Naive thymus-derived CD4-positive, alpha-beta T cell (primary cell): ENCODE data around the gene CALM3. TPM values are rescaled to one million over a fixed set of nuclear protein-coding genes. Genes with fewer than 3 reads are reported as not detected.

Experiments
- ATAC-seq: fragments of 150-1000 bp; cut with Tn5 transposase; 2 replicates; pipeline ENCODE4 v1.10.0; 2021; ENCODE audit warnings: mild to moderate bottlenecking, moderate library complexity
- CTCF ChIA-PET: fragments of 350-600 bp; sonication (Branson Sonifier 250); formaldehyde crosslinking; loops from one replicate; lab custom pipeline; 2021; ENCODE audit warnings: antibody characterized with exemption; lab: Charles Lee
- POLR2A ChIA-PET: fragments of 350-600 bp; sonication (Branson Sonifier 250); formaldehyde crosslinking; loops from one replicate; lab custom pipeline; 2021; ENCODE audit warnings: antibody characterized with exemption, inconsistent platforms; lab: Charles Lee
- DNase-seq, 9 donors: peaks; one replicate each; pipeline versions ENCODE4 v3.0.0 to v3.0.0-alpha.2; 2020 to 2022; ENCODE audit warnings: mixed read lengths in 1 of 9
- H3K27ac ChIP-seq: one replicate; pipeline ENCODE4 v1.7.0; 2013; ENCODE audit warnings: mild to moderate bottlenecking, low read depth, low read length, moderate library complexity
- H3K27me3 ChIP-seq, 2 donors: one replicate each; pipeline ENCODE4 v1.7.0; 2013; ENCODE audit warnings: low read length in 2 of 2, mild to moderate bottlenecking in 2 of 2, moderate library complexity in 2 of 2; ENCODE audit not compliant: control insufficient read depth in 2 of 2, insufficient read depth in 2 of 2
- H3K36me3 ChIP-seq, 3 experiments: 1 replicate in 2 of 3; 2 replicates in 1 of 3; pipeline ENCODE4 v1.7.0; 2013; ENCODE audit warnings: low read length in 3 of 3, mild to moderate bottlenecking in 3 of 3, moderate library complexity in 1 of 3; ENCODE audit not compliant: insufficient read depth in 3 of 3, control insufficient read depth in 2 of 3
- H3K4me1 ChIP-seq, 2 donors: one replicate each; pipeline ENCODE4 v1.7.0; 2013; ENCODE audit warnings: low read length in 2 of 2, mild to moderate bottlenecking in 2 of 2, moderate library complexity in 1 of 2; ENCODE audit not compliant: control insufficient read depth in 2 of 2, insufficient read depth in 2 of 2
- H3K4me3 ChIP-seq: 2 replicates; pipeline ENCODE4 v1.7.0; 2013; ENCODE audit warnings: mild to moderate bottlenecking, low read length
- H3K9me3 ChIP-seq, 3 experiments: 1 replicate in 2 of 3; 2 replicates in 1 of 3; pipeline ENCODE4 v1.7.0; 2013; ENCODE audit warnings: low read length in 3 of 3; ENCODE audit not compliant: control insufficient read depth in 2 of 3
- H3K27ac Mint-ChIP-seq, 9 donors: one replicate each; pipeline ENCODE4 v1.8.0; 2020 to 2022; ENCODE audit warnings: mixed read lengths in 9 of 9, mild to moderate bottlenecking in 8 of 9, moderate library complexity in 5 of 9, inconsistent platforms in 2 of 9
- H3K27me3 Mint-ChIP-seq, 5 donors: one replicate each; pipeline ENCODE4 v1.8.0; 2021 to 2022; ENCODE audit warnings: mixed read lengths in 5 of 5, mild to moderate bottlenecking in 1 of 5
- H3K36me3 Mint-ChIP-seq, 5 donors: one replicate each; pipeline ENCODE4 v1.8.0; 2020 to 2022; ENCODE audit warnings: mixed read lengths in 5 of 5, mild to moderate bottlenecking in 3 of 5, inconsistent platforms in 1 of 5
- H3K4me1 Mint-ChIP-seq, 7 donors: one replicate each; pipeline ENCODE4 v1.8.0; 2020 to 2022; ENCODE audit warnings: mixed read lengths in 7 of 7, mild to moderate bottlenecking in 3 of 7, inconsistent platforms in 1 of 7
- H3K4me3 Mint-ChIP-seq, 10 donors: one replicate each; pipeline ENCODE4 v1.8.0; 2020 to 2022; ENCODE audit warnings: mild to moderate bottlenecking in 10 of 10, mixed read lengths in 10 of 10, moderate library complexity in 6 of 10, inconsistent platforms in 2 of 10
- H3K9me3 Mint-ChIP-seq, 11 donors: one replicate each; pipeline ENCODE4 v1.8.0; 2020 to 2022; ENCODE audit warnings: mixed read lengths in 11 of 11, mild to moderate bottlenecking in 4 of 11, inconsistent platforms in 1 of 11, moderate library complexity in 1 of 11
- intact Hi-C, 2 donors: fragments of 100-400 bp; cut with micrococcal nuclease; formaldehyde crosslinking; loops; one replicate each; pipeline ENCODE4 v1.15.1; 2023
- polyA plus RNA-seq, 2 donors: library from polyadenylated mRNA; unstranded; fragments of 300-500 nt; fragmentation: Illumina TruSeq; gene quantifications; one replicate each; pipeline ENCODE4 v1.2.3, GENCODE V29; 2021
- total RNA-seq, 6 experiments: library from RNA in 5 of 6; stranded (reverse) in 5 of 6; gene quantifications; 1 replicate in 5 of 6; 2 replicates in 1 of 6; pipeline ENCODE4 v1.2.3 and lab custom pipeline; 2021 to 2026

Gene CALM3
- total and polyA plus RNA-seq, 7 experiments from 2014 or later = 203 to 517 (median 254) TPM

- H3K4me1 Mint-ChIP-seq = peaks cover 5 to 18% (median 15%) of the 10 kb centered on the region in 7 donors
- Histone ChIP-seq H3K27me3 (peaks cover 2 to 3% of the 10 kb centered on the region in 2 donors), H3K4me3 (no peak overlapping the region), H3K27ac (no peak overlapping the region), H3K36me3 (no peaks in the 10 kb centered on the region), H3K4me1 (peaks cover 0 to 8% of the 10 kb centered on the region in 2 donors), H3K9me3 (peaks cover 0 to 5% (median 0%) of the 10 kb centered on the region in 3 experiments)
- no peak overlapping the region for H3K27ac Mint-ChIP-seq
- CTCF ChIA-PET = interaction anchor here (0.7 kb wide), 1 partner anchor 30 kb away, joined by 3 read pairs; no protein-coding TSS in a partner anchor
- no peak overlapping the region for H3K4me3 Mint-ChIP-seq
- H3K36me3 Mint-ChIP-seq = peaks cover 0 to 13% (median 4%) of the 10 kb centered on the region in 5 donors
- ATAC-seq (no peak), DNase-seq (no peak)
- peaks cover 19 to 65% (median 25%) of the 10 kb centered on the region in 5 donors for H3K27me3 Mint-ChIP-seq
- H3K9me3 Mint-ChIP-seq = peaks cover 0 to 33% (median 10%) of the 10 kb centered on the region in 11 donors
- intact Hi-C loops = no loop called here
- POLR2A ChIA-PET = no interaction called here
Measured at GRCh38 chr19:46646402-46646801, 45.3 kb downstream of the CALM3 start.

- no peak overlapping the region for H3K27ac ChIP-seq
- Mint-ChIP-seq H3K4me1 (peaks cover 5 to 18% (median 15%) of the 10 kb centered on the region in 7 donors), H3K4me3 (peak overlapping the region; percentile 7 to 73 (median 58)), H3K27me3 (peaks cover 19 to 66% (median 25%) of the 10 kb centered on the region in 5 donors), H3K27ac (peak overlapping the region in 4 of 9 donors; percentile 3 to 59 (median 16)), H3K9me3 (peaks cover 0 to 33% (median 10%) of the 10 kb centered on the region in 11 donors), H3K36me3 (peaks cover 0 to 13% (median 4%) of the 10 kb centered on the region in 5 donors)
- ChIA-PET POLR2A (interaction anchor here (1.0 kb wide), 1 partner anchor 9 kb away, joined by 4 read pairs; no protein-coding TSS in a partner anchor), CTCF (no interaction called here)
- ATAC-seq (peak; percentile 76), DNase-seq (peak in 4 of 9 donors; percentile 25 to 33 (median 32))
- H3K27me3 ChIP-seq = peaks cover 2 to 3% of the 10 kb centered on the region in 2 donors
- H3K9me3 ChIP-seq = peaks cover 0 to 5% (median 0%) of the 10 kb centered on the region in 3 experiments
- intact Hi-C loops = no loop called here
- H3K4me3 ChIP-seq = no peak overlapping the region
- H3K36me3 ChIP-seq = no peaks in the 10 kb centered on the region
- H3K4me1 ChIP-seq = peaks cover 0 to 8% of the 10 kb centered on the region in 2 donors
Measured at GRCh38 chr19:46648060-46648960, 47.2 kb downstream of the CALM3 start.

GRCh38 chr19:46648961-46649960 is 48.1 kb downstream of the CALM3 start:
- ATAC-seq (no peak), DNase-seq (no peak)
- Histone ChIP-seq H3K27ac (no peak overlapping the region), H3K9me3 (peaks cover 0 to 5% (median 0%) of the 10 kb centered on the region in 3 experiments), H3K27me3 (peaks cover 2 to 3% of the 10 kb centered on the region in 2 donors), H3K36me3 (no peaks in the 10 kb centered on the region), H3K4me1 (peaks cover 0 to 8% of the 10 kb centered on the region in 2 donors), H3K4me3 (no peak overlapping the region)
- H3K27me3 Mint-ChIP-seq = peaks cover 20 to 71% (median 31%) of the 10 kb centered on the region in 5 donors
- peaks cover 0 to 13% (median 4%) of the 10 kb centered on the region in 5 donors for H3K36me3 Mint-ChIP-seq
- peaks cover 5 to 18% (median 15%) of the 10 kb centered on the region in 7 donors for H3K4me1 Mint-ChIP-seq
- H3K4me3 Mint-ChIP-seq = peak overlapping the region in 4 of 10 donors; percentile 29 to 65 (median 57)
- H3K27ac Mint-ChIP-seq = peak overlapping the region in 2 of 9 donors; percentile 52 to 66
- ChIA-PET CTCF (no interaction called here), POLR2A (interaction anchor here (1.0 kb wide), 1 partner anchor 8 kb away, joined by 4 read pairs; no protein-coding TSS in a partner anchor)
- peaks cover 0 to 33% (median 10%) of the 10 kb centered on the region in 11 donors for H3K9me3 Mint-ChIP-seq
- intact Hi-C loops = no loop called here

- CTCF ChIA-PET = interaction anchor here (0.6 kb wide), 1 partner anchor 29 kb away, joined by 4 read pairs; no protein-coding TSS in a partner anchor
- DNase-seq (no peak), ATAC-seq (no peak)
- Histone ChIP-seq H3K36me3 (no peaks in the 10 kb centered on the region), H3K27ac (no peak overlapping the region), H3K4me1 (peaks cover 0 to 8% of the 10 kb centered on the region in 2 donors), H3K4me3 (no peak overlapping the region), H3K27me3 (peaks cover 2 to 3% of the 10 kb centered on the region in 2 donors), H3K9me3 (peaks cover 0 to 5% (median 0%) of the 10 kb centered on the region in 3 experiments)
- POLR2A ChIA-PET = no interaction called here
- Mint-ChIP-seq H3K27ac (peak overlapping the region in 1 of 9 donors; percentile 52), H3K36me3 (peaks cover 0 to 13% (median 4%) of the 10 kb centered on the region in 5 donors), H3K4me3 (peak overlapping the region in 4 of 10 donors; percentile 14 to 65 (median 42)), H3K4me1 (peaks cover 5 to 19% (median 15%) of the 10 kb centered on the region in 7 donors), H3K9me3 (peaks cover 0 to 31% (median 10%) of the 10 kb centered on the region in 11 donors), H3K27me3 (peaks cover 20 to 68% (median 37%) of the 10 kb centered on the region in 5 donors)
- intact Hi-C loops = no loop called here
Measured at GRCh38 chr19:46650445-46650844, 49.3 kb downstream of the CALM3 start.

GRCh38 chr19:46654621-46655152 is 53.6 kb downstream of the CALM3 start:
- ATAC-seq (no peak), DNase-seq (no peak)
- peaks cover 0 to 5% (median 0%) of the 10 kb centered on the region in 11 donors for H3K9me3 Mint-ChIP-seq
- ChIA-PET POLR2A (interaction anchor here (0.6 kb wide), 1 partner anchor 1691 kb away, joined by 3 read pairs; no protein-coding TSS in a partner anchor), CTCF (no interaction called here)
- peaks cover 8 to 14% (median 10%) of the 10 kb centered on the region in 7 donors for H3K4me1 Mint-ChIP-seq
- Histone ChIP-seq H3K27ac (no peak overlapping the region), H3K36me3 (no peaks in the 10 kb centered on the region), H3K4me1 (peaks cover 4 to 9% of the 10 kb centered on the region in 2 donors), H3K27me3 (peaks cover 0 to 1% of the 10 kb centered on the region in 2 donors), H3K4me3 (no peak overlapping the region), H3K9me3 (no peaks in the 10 kb centered on the region)
- peaks cover 17 to 64% (median 39%) of the 10 kb centered on the region in 5 donors for H3K27me3 Mint-ChIP-seq
- H3K36me3 Mint-ChIP-seq = peaks cover 0 to 5% (median 0%) of the 10 kb centered on the region in 5 donors
- H3K27ac Mint-ChIP-seq = no peak overlapping the region
- no peak overlapping the region for H3K4me3 Mint-ChIP-seq
- intact Hi-C loops = no loop called here
